ENCODE results near the gene D2HGDH. TPM values are rescaled to one million over a fixed set of nuclear protein-coding genes. Genes with fewer than 3 reads are reported as not detected.

The D2HGDH gene
- total and polyA plus RNA-seq, 9 of the 15 experiments (the other 6 are each of a cell fraction or from before 2014, with no cell fraction given) = 0.39 to 30.8 (median 10.3) TPM

GRCh38 chr2:241768850-241769249, 34.4 kb downstream of the D2HGDH start (continued):
- TF ChIP-seq IRF9 (tag; IDR thresholded peaks at IDR 0.05) (no peak), TAF9B (IDR thresholded peaks at IDR 0.05; ENCODE audit: partially characterized antibody) (no peak), MCM2 (IDR thresholded peaks at IDR 0.05; ENCODE audit: low read depth) (no peak), ZNF639 (CRISPR knock-in tag; conservative IDR thresholded peaks at IDR 0.05 in 1 of 2, IDR thresholded peaks at IDR 0.05 in 1 of 2) (no peak), ZNF280B (CRISPR knock-in tag; IDR thresholded peaks at IDR 0.05) (no peak), BRF2 (IDR thresholded peaks at IDR 0.05; ENCODE audit: borderline replicate concordance, insufficient read depth, insufficient read length) (no peak)
